Stimulated activated memory B cell treated with anti-CD40 and anti-IgM and Interleukin-4, amounts not matched to agents 10 μg/mL and 1 μg/mL and 100 μg/mL, for 72 hours (primary cell): Measurements from ENCODE around the gene RMI1.

Source experiments
- ATAC-seq: fragments of 150-1000 bp; cut with Tn5 transposase; 2 replicates; pipeline ENCODE4 v1.10.0; 2021
- H3K27ac Mint-ChIP-seq: one replicate; pipeline ENCODE4 v1.8.0; 2022; ENCODE audit warnings: mild to moderate bottlenecking, mixed read lengths
- H3K27me3 Mint-ChIP-seq: one replicate; pipeline ENCODE4 v1.8.0; 2022; ENCODE audit warnings: mixed read lengths
- H3K36me3 Mint-ChIP-seq: one replicate; pipeline ENCODE4 v1.8.0; 2022; ENCODE audit warnings: mixed read lengths
- H3K4me1 Mint-ChIP-seq: one replicate; pipeline ENCODE4 v1.8.0; 2022; ENCODE audit warnings: mixed read lengths
- H3K4me3 Mint-ChIP-seq: one replicate; pipeline ENCODE4 v1.8.0; 2022; ENCODE audit warnings: mild to moderate bottlenecking, moderate library complexity, mixed read lengths
- H3K9me3 Mint-ChIP-seq: one replicate; pipeline ENCODE4 v1.8.0; 2022; ENCODE audit warnings: mixed read lengths

The RMI1 gene

GRCh38 chr9:83981126-83981871, 694 bp downstream of the RMI1 start:
- no peak for ATAC-seq
- Mint-ChIP-seq H3K9me3 (no peaks in the 10 kb centered on the region), H3K36me3 (peaks cover 23% of the 10 kb centered on the region)

GRCh38 chr9:83986195-83986594, 5.6 kb downstream of the RMI1 start:
- H3K27ac Mint-ChIP-seq, result no peak overlapping the region
- peak overlapping the region; percentile 26 for H3K4me3 Mint-ChIP-seq
- peaks cover 27% of the 10 kb centered on the region for H3K36me3 Mint-ChIP-seq
- no peak for ATAC-seq
- H3K9me3 Mint-ChIP-seq, result no peaks in the 10 kb centered on the region
- H3K27me3 Mint-ChIP-seq, result no peaks in the 10 kb centered on the region
- H3K4me1 Mint-ChIP-seq, result peaks cover 44% of the 10 kb centered on the region

More at GRCh38 chr9:83981126-83981871, 694 bp downstream of the RMI1 start:
- H3K4me1 Mint-ChIP-seq, result peaks cover 43% of the 10 kb centered on the region
- H3K27me3 Mint-ChIP-seq, result no peaks in the 10 kb centered on the region
- H3K4me3 Mint-ChIP-seq, result peak overlapping the region; percentile 98
- H3K27ac Mint-ChIP-seq, result peak overlapping the region; percentile 99

GRCh38 chr9:83986765-83987401, 6.3 kb downstream of the RMI1 start:
- peaks cover 38% of the 10 kb centered on the region for H3K4me1 Mint-ChIP-seq
- no peak overlapping the region for H3K4me3 Mint-ChIP-seq
- peak overlapping the region; percentile 27 for H3K27ac Mint-ChIP-seq
- H3K27me3 Mint-ChIP-seq, result no peaks in the 10 kb centered on the region
- H3K36me3 Mint-ChIP-seq, result peaks cover 27% of the 10 kb centered on the region
- H3K9me3 Mint-ChIP-seq, result no peaks in the 10 kb centered on the region
- no peak for ATAC-seq

- Mint-ChIP-seq H3K27ac (peak overlapping the region; percentile 27), H3K9me3 (no peaks in the 10 kb centered on the region), H3K4me1 (peaks cover 36% of the 10 kb centered on the region), H3K36me3 (peaks cover 27% of the 10 kb centered on the region), H3K27me3 (no peaks in the 10 kb centered on the region), H3K4me3 (no peak overlapping the region)
- no peak for ATAC-seq
Measured at GRCh38 chr9:83987402-83987791, 6.8 kb downstream of the RMI1 start.

- H3K4me3 Mint-ChIP-seq, result no peak overlapping the region
- H3K36me3 Mint-ChIP-seq, result peaks cover 27% of the 10 kb centered on the region
- no peaks in the 10 kb centered on the region for H3K27me3 Mint-ChIP-seq
- H3K4me1 Mint-ChIP-seq, result peaks cover 30% of the 10 kb centered on the region
- ATAC-seq, result no peak
- H3K27ac Mint-ChIP-seq, result no peak overlapping the region
- no peaks in the 10 kb centered on the region for H3K9me3 Mint-ChIP-seq
Measured at GRCh38 chr9:83988411-83988810, 7.8 kb downstream of the RMI1 start.

- no peaks in the 10 kb centered on the region for H3K9me3 Mint-ChIP-seq
- H3K27ac Mint-ChIP-seq, result no peak overlapping the region
- ATAC-seq, result no peak
- H3K4me1 Mint-ChIP-seq, result peaks cover 20% of the 10 kb centered on the region
- no peaks in the 10 kb centered on the region for H3K27me3 Mint-ChIP-seq
- no peak overlapping the region for H3K4me3 Mint-ChIP-seq
- H3K36me3 Mint-ChIP-seq, result peaks cover 41% of the 10 kb centered on the region
Measured at GRCh38 chr9:83991355-83991754, 10.8 kb downstream of the RMI1 start.

GRCh38 chr9:83992407-83992806, 11.8 kb downstream of the RMI1 start:
- H3K9me3 Mint-ChIP-seq, result no peaks in the 10 kb centered on the region
- peaks cover 43% of the 10 kb centered on the region for H3K36me3 Mint-ChIP-seq
- H3K4me3 Mint-ChIP-seq, result no peak overlapping the region
- no peak overlapping the region for H3K27ac Mint-ChIP-seq
- no peaks in the 10 kb centered on the region for H3K27me3 Mint-ChIP-seq
- H3K4me1 Mint-ChIP-seq, result peaks cover 13% of the 10 kb centered on the region
- no peak for ATAC-seq

- Mint-ChIP-seq H3K27ac (no peak overlapping the region), H3K4me3 (no peak overlapping the region), H3K36me3 (peaks cover 39% of the 10 kb centered on the region), H3K27me3 (no peaks in the 10 kb centered on the region), H3K9me3 (no peaks in the 10 kb centered on the region), H3K4me1 (peaks cover 8% of the 10 kb centered on the region)
- ATAC-seq, result no peak
Measured at GRCh38 chr9:83992901-83993300, 12.3 kb downstream of the RMI1 start.

GRCh38 chr9:83996126-83996525, 15.5 kb downstream of the RMI1 start:
- H3K9me3 Mint-ChIP-seq, result no peaks in the 10 kb centered on the region
- no peak for ATAC-seq
- H3K36me3 Mint-ChIP-seq, result peaks cover 20% of the 10 kb centered on the region
- no peak overlapping the region for H3K27ac Mint-ChIP-seq
- H3K4me1 Mint-ChIP-seq, result peaks cover 4% of the 10 kb centered on the region
- no peaks in the 10 kb centered on the region for H3K27me3 Mint-ChIP-seq
- no peak overlapping the region for H3K4me3 Mint-ChIP-seq

- no peak for ATAC-seq
- H3K9me3 Mint-ChIP-seq, result no peaks in the 10 kb centered on the region
- H3K4me3 Mint-ChIP-seq, result no peak overlapping the region
- H3K4me1 Mint-ChIP-seq, result peaks cover 17% of the 10 kb centered on the region
- H3K36me3 Mint-ChIP-seq, result peaks cover 25% of the 10 kb centered on the region
- no peaks in the 10 kb centered on the region for H3K27me3 Mint-ChIP-seq
- H3K27ac Mint-ChIP-seq, result no peak overlapping the region
Measured at GRCh38 chr9:83999141-83999918, 18.7 kb downstream of the RMI1 start.

- H3K36me3 Mint-ChIP-seq, result peaks cover 27% of the 10 kb centered on the region
Measured at GRCh38 chr9:84000186-84000585, 19.6 kb downstream of the RMI1 start.

GRCh38 chr9:84001621-84002020, 21.0 kb downstream of the RMI1 start:
- Mint-ChIP-seq H3K4me3 (no peak overlapping the region), H3K9me3 (no peaks in the 10 kb centered on the region), H3K27ac (no peak overlapping the region), H3K4me1 (peaks cover 14% of the 10 kb centered on the region), H3K36me3 (peaks cover 19% of the 10 kb centered on the region), H3K27me3 (no peaks in the 10 kb centered on the region)
- no peak for ATAC-seq

More at GRCh38 chr9:84000186-84000585, 19.6 kb downstream of the RMI1 start:
- Mint-ChIP-seq H3K9me3 (no peaks in the 10 kb centered on the region), H3K4me3 (no peak overlapping the region), H3K27ac (no peak overlapping the region), H3K4me1 (peaks cover 17% of the 10 kb centered on the region), H3K27me3 (no peaks in the 10 kb centered on the region)
- no peak for ATAC-seq

- no peak for ATAC-seq
- Mint-ChIP-seq H3K4me1 (peaks cover 13% of the 10 kb centered on the region), H3K27ac (no peak overlapping the region), H3K4me3 (no peak overlapping the region), H3K36me3 (peaks cover 20% of the 10 kb centered on the region), H3K27me3 (no peaks in the 10 kb centered on the region), H3K9me3 (peaks cover 2% of the 10 kb centered on the region)
Measured at GRCh38 chr9:84002344-84002743, 21.7 kb downstream of the RMI1 start.

- Mint-ChIP-seq H3K36me3 (peaks cover 21% of the 10 kb centered on the region), H3K9me3 (peaks cover 3% of the 10 kb centered on the region), H3K27me3 (no peaks in the 10 kb centered on the region), H3K27ac (no peak overlapping the region), H3K4me1 (peaks cover 13% of the 10 kb centered on the region), H3K4me3 (no peak overlapping the region)
- ATAC-seq, result no peak
Measured at GRCh38 chr9:84003246-84003645, 22.6 kb downstream of the RMI1 start.

- Mint-ChIP-seq H3K9me3 (peaks cover 3% of the 10 kb centered on the region), H3K27me3 (no peaks in the 10 kb centered on the region), H3K36me3 (peaks cover 11% of the 10 kb centered on the region), H3K4me1 (no peaks in the 10 kb centered on the region), H3K27ac (no peak overlapping the region), H3K4me3 (no peak overlapping the region)
- no peak for ATAC-seq
Measured at GRCh38 chr9:84007662-84008061, 27.1 kb downstream of the RMI1 start.
